SU-DHL-6 (cell line): Measurements from ENCODE around the gene CEBPB.

Experiments used
- H2AFZ ChIP-seq: fragments of 200-600 bp; sonication (generic); 2 replicates; pipeline ENCODE4 v1.6.1; 2014; ENCODE audit warnings: low read depth, mild to moderate bottlenecking, moderate library complexity, mixed read lengths, antibody characterized with exemption, low read length; ENCODE audit not compliant: severe bottlenecking
- H3F3A ChIP-seq: fragments of 200-600 bp; shearing (Covaris generic); 2 replicates; pipeline ENCODE4 v1.6.0; 2016; ENCODE audit warnings: antibody characterized with exemption, mild to moderate bottlenecking; ENCODE audit not compliant: insufficient read depth
- H3K27ac ChIP-seq: fragments of 200-600 bp; sonication (generic); 2 replicates; pipeline ENCODE4 v1.5.1; 2016; ENCODE audit warnings: low read depth, mild to moderate bottlenecking, low read length, moderate library complexity, mixed read lengths
- H3K27me3 ChIP-seq: fragments of 200-600 bp; sonication (generic), shearing (Covaris generic); 2 replicates; pipeline ENCODE4 v1.6.0; 2014; ENCODE audit warnings: mild to moderate bottlenecking, low read length
- H3K36me3 ChIP-seq: fragments of 200-600 bp; sonication (generic); 2 replicates; pipeline ENCODE4 v1.6.1; 2014; ENCODE audit warnings: mild to moderate bottlenecking, low read length, mixed read lengths
- H3K4me2 ChIP-seq: fragments of 300-600, 200-600 bp; shearing (Covaris generic), sonication (generic); 2 replicates; pipeline ENCODE4 v1.6.0; 2014; ENCODE audit warnings: low read length, low read depth, mild to moderate bottlenecking; ENCODE audit not compliant: poor library complexity, severe bottlenecking
- H3K4me3 ChIP-seq: fragments of 200-600 bp; sonication (generic); 2 replicates; pipeline ENCODE4 v1.5.1; 2014; ENCODE audit warnings: antibody characterized with exemption, low read length, mild to moderate bottlenecking, mixed read lengths; ENCODE audit not compliant: insufficient read depth, poor library complexity, severe bottlenecking
- H3K79me2 ChIP-seq: fragments of 200-600 bp; sonication (generic); 2 replicates; pipeline ENCODE4 v1.6.1; 2014; ENCODE audit warnings: mild to moderate bottlenecking, low read length, moderate library complexity; ENCODE audit not compliant: insufficient read depth
- H3K9ac ChIP-seq: fragments of 200-600 bp; sonication (generic); 2 replicates; pipeline ENCODE4 v1.7.0; 2014; ENCODE audit warnings: mild to moderate bottlenecking, low read length
- H3K9me2 ChIP-seq: fragments of 200-600 bp; sonication (generic); replicated peaks from 2 replicates; pipeline ENCODE4 v1.6.1; 2014; ENCODE audit warnings: low read length; ENCODE audit not compliant: insufficient read depth
- H3K9me3 ChIP-seq: fragments of 200-600 bp; sonication (generic); 2 replicates; pipeline ENCODE4 v1.6.1; 2014; ENCODE audit warnings: low read length, mixed read lengths; ENCODE audit not compliant: insufficient read depth
- H4K20me1 ChIP-seq: fragments of 200-600 bp; sonication (generic); 2 replicates; pipeline ENCODE4 v1.6.1; 2014; ENCODE audit warnings: low read depth, mild to moderate bottlenecking, antibody characterized with exemption, low read length, moderate library complexity, mixed read lengths
- EZH2phosphoT487 ChIP-seq: fragments of 200-600 bp; sonication (generic), shearing (Covaris generic); conservative IDR thresholded peaks from 2 replicates; pipeline ENCODE4 v1.6.1; 2018; ENCODE audit warnings: mild to moderate bottlenecking, antibody characterized with exemption, low read length, moderate library complexity, mixed read lengths
- TF ChIP-seq, protein P1 (sequence below): fragments of 200-600 bp; sonication (generic); IDR thresholded peaks from one replicate; pipeline ENCODE4 v1.5.1; 2017; ENCODE audit warnings: antibody characterized with exemption, mild to moderate bottlenecking, low read length, moderate library complexity; ENCODE audit not compliant: insufficient read depth, poor library complexity, severe bottlenecking

CEBPB gene

GRCh38 chr20:50165684-50166554 lies 24.7 kb upstream of the CEBPB start:
- Histone ChIP-seq H3K9me2 (no peaks in the 10 kb centered on the region), H3K4me2 (no peak overlapping the region), H3K36me3 (no peaks in the 10 kb centered on the region), H3K9me3 (no peaks in the 10 kb centered on the region), H3K27me3 (no peaks in the 10 kb centered on the region), H3K27ac (no peak overlapping the region), H3K9ac (no peak overlapping the region), H3K4me3 (no peak overlapping the region), H3K79me2 (no peaks in the 10 kb centered on the region), H4K20me1 (no peaks in the 10 kb centered on the region), H2AFZ (no peak overlapping the region), H3F3A (no peaks in the 10 kb centered on the region)
- TF ChIP-seq, protein P1, sequence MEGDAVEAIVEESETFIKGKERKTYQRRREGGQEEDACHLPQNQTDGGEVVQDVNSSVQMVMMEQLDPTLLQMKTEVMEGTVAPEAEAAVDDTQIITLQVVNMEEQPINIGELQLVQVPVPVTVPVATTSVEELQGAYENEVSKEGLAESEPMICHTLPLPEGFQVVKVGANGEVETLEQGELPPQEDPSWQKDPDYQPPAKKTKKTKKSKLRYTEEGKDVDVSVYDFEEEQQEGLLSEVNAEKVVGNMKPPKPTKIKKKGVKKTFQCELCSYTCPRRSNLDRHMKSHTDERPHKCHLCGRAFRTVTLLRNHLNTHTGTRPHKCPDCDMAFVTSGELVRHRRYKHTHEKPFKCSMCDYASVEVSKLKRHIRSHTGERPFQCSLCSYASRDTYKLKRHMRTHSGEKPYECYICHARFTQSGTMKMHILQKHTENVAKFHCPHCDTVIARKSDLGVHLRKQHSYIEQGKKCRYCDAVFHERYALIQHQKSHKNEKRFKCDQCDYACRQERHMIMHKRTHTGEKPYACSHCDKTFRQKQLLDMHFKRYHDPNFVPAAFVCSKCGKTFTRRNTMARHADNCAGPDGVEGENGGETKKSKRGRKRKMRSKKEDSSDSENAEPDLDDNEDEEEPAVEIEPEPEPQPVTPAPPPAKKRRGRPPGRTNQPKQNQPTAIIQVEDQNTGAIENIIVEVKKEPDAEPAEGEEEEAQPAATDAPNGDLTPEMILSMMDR = no peak
- no peak for TF ChIP-seq EZH2phosphoT487

DNA sequence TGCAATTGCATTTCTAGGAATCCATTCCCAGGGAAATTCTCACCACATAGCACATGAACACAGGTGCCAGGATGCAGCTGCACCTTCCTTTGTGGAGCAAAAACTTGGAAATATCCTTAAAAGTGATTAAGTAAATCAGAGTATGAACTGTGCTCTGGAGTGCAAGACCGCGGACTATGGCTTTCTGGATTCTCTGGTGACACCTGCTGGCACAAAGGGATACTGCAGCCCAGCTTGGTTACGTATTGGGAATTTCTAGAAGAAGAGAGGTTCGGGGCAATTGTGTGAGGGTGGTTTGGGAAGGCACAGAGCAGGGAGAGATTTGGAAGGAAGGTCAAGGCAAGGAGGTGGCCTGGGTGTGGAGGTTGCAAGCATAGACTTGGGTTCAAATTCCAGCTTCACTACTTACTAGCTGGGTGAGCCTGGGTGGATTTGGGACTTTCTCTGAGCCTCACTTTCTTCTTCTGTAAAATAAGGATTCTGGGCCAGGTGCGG lies 21.3 kb upstream of the CEBPB start:
- Histone ChIP-seq H3K79me2 (no peaks in the 10 kb centered on the region), H3K4me3 (no peak overlapping the region), H3K9me3 (no peaks in the 10 kb centered on the region), H3K27me3 (no peaks in the 10 kb centered on the region), H3K36me3 (no peaks in the 10 kb centered on the region), H3K27ac (no peak overlapping the region), H4K20me1 (no peaks in the 10 kb centered on the region), H3K9me2 (no peaks in the 10 kb centered on the region), H2AFZ (no peak overlapping the region), H3K4me2 (no peak overlapping the region), H3F3A (no peaks in the 10 kb centered on the region), H3K9ac (no peak overlapping the region)
- TF ChIP-seq, protein P1 = peak; percentile 88
- no peak for TF ChIP-seq EZH2phosphoT487

DNA sequence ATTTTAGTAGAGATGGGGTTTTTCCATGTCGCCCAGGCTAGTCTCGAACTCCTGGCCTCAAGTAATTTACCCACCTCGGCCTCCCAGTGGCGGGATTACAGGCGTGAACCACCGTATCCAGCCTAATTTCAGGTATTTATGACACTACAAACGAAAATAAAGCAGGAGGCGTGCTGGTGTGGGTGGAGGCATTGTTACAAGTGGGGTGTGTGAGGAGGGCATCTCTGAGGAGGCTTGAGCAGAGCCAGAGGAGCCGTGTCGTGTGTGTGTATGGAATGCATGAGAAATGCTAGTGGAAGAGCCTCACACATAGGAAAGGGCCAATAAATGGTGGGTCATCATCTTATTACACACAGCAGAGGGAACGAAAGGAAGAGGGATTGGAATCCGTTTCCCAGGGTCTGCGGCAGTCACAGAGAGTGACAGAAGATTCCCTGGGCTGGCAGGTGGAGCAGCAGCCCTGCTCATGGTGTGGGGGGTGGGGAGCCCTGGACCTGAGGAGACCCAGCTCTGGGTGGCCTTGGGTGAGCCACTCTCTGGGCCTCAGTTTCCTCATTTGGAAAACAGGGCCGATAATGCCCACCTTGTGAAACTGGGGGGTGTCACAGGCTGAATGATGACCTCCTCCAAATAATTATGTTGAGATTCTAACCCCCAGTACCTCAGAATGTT lies 19.9 kb upstream of the CEBPB start:
- H2AFZ ChIP-seq = no peak overlapping the region
- no peak overlapping the region for H3K4me3 ChIP-seq
- H3K27ac ChIP-seq = no peak overlapping the region
- H3K9me3 ChIP-seq = no peaks in the 10 kb centered on the region
- no peaks in the 10 kb centered on the region for H4K20me1 ChIP-seq
- H3K9me2 ChIP-seq = no peaks in the 10 kb centered on the region
- TF ChIP-seq, protein P1 = no peak
- TF ChIP-seq EZH2phosphoT487 = no peak
- H3K9ac ChIP-seq = no peak overlapping the region
- no peaks in the 10 kb centered on the region for H3F3A ChIP-seq
- H3K4me2 ChIP-seq = no peak overlapping the region
- H3K27me3 ChIP-seq = no peaks in the 10 kb centered on the region
- H3K79me2 ChIP-seq = no peaks in the 10 kb centered on the region
- H3K36me3 ChIP-seq = no peaks in the 10 kb centered on the region
